Neuronal stem cell (in vitro differentiated cells): ENCODE measurements around the gene PPFIBP1.

Experiments
- DNase-seq: peaks from one replicate; pipeline ENCODE4 v3.0.0-alpha.2; 2013; ENCODE audit warnings: low spot score
- H2AFZ ChIP-seq: one replicate; pipeline ENCODE4 v1.6.1; 2013; ENCODE audit warnings: mild to moderate bottlenecking, low read length, inconsistent platforms
- H2AK5ac ChIP-seq: 2 replicates; pipeline ENCODE4 v1.6.1; 2013; ENCODE audit warnings: low read depth, mild to moderate bottlenecking, inconsistent platforms, low read length, moderate library complexity, mixed read lengths
- H2BK120ac ChIP-seq: 2 replicates; pipeline ENCODE4 v1.6.1; 2013; ENCODE audit warnings: low read depth, mild to moderate bottlenecking, inconsistent platforms, low read length, moderate library complexity, mixed read lengths
- H2BK12ac ChIP-seq: one replicate; pipeline ENCODE4 v1.6.1; 2013; ENCODE audit warnings: low read length, inconsistent platforms
- H2BK15ac ChIP-seq: 2 replicates; pipeline ENCODE4 v1.6.1; 2013; ENCODE audit warnings: mild to moderate bottlenecking, low read length, inconsistent platforms, mixed read lengths
- H2BK5ac ChIP-seq: one replicate; pipeline ENCODE4 v1.6.1; 2013; ENCODE audit warnings: inconsistent platforms, mild to moderate bottlenecking, low read length, moderate library complexity
- H3K14ac ChIP-seq: one replicate; pipeline ENCODE4 v1.6.1; 2013; ENCODE audit warnings: low read length, inconsistent platforms
- H3K18ac ChIP-seq: 2 replicates; pipeline ENCODE4 v1.6.1; 2013; ENCODE audit warnings: low read length, inconsistent platforms
- H3K23ac ChIP-seq: 2 replicates; pipeline ENCODE4 v1.6.1; 2013; ENCODE audit warnings: low read depth, mild to moderate bottlenecking, mixed read lengths, low read length, inconsistent platforms; ENCODE audit not compliant: poor library complexity
- H3K27ac ChIP-seq: replicated peaks from 3 replicates; pipeline ENCODE4 v1.5.1; 2013; ENCODE audit warnings: low read length, inconsistent platforms
- H3K27me3 ChIP-seq, 3 experiments: 2 replicates each; pipeline ENCODE4 v1.6.1; 2013; ENCODE audit warnings: low read length in 3 of 3, mild to moderate bottlenecking in 2 of 3, inconsistent platforms in 1 of 3, low read depth in 1 of 3, mixed read lengths in 1 of 3, moderate library complexity in 1 of 3; ENCODE audit not compliant: control insufficient read depth in 3 of 3, insufficient read depth in 3 of 3
- H3K36me3 ChIP-seq, 2 donors: replicated peaks in 1 of 2; 2 replicates each; pipeline ENCODE4 v1.6.1; 2013; ENCODE audit warnings: low read length in 2 of 2; ENCODE audit not compliant: control insufficient read depth in 2 of 2, insufficient read depth in 2 of 2
- H3K4ac ChIP-seq: 2 replicates; pipeline ENCODE4 v1.6.1; 2013; ENCODE audit warnings: inconsistent platforms, mild to moderate bottlenecking, low read length, moderate library complexity
- H3K4me1 ChIP-seq, 2 donors: 1 replicate in 1 of 2; 2 replicates in 1 of 2; pipeline ENCODE4 v1.6.1; 2013; ENCODE audit warnings: low read length in 2 of 2, low read depth in 1 of 2; ENCODE audit not compliant: control insufficient read depth in 2 of 2, insufficient read depth in 1 of 2
- H3K4me2 ChIP-seq: one replicate; pipeline ENCODE4 v1.6.1; 2013; ENCODE audit warnings: mild to moderate bottlenecking, low read length, inconsistent platforms; ENCODE audit not compliant: insufficient read depth, poor library complexity, severe bottlenecking
- H3K4me3 ChIP-seq, 2 donors: 2 replicates each; pipeline ENCODE4 v1.5.1; 2013; ENCODE audit warnings: low read length in 2 of 2, mild to moderate bottlenecking in 2 of 2, inconsistent platforms in 1 of 2, moderate library complexity in 1 of 2
- H3K79me1 ChIP-seq: one replicate; pipeline ENCODE4 v1.6.1; 2013; ENCODE audit warnings: low read depth, mild to moderate bottlenecking, inconsistent platforms, low read length, moderate library complexity
- H3K9ac ChIP-seq: one replicate; pipeline ENCODE4 v1.6.1; 2013; ENCODE audit warnings: mild to moderate bottlenecking, low read depth, low read length, inconsistent platforms; ENCODE audit not compliant: poor library complexity
- H3K9me3 ChIP-seq, 2 donors: replicated peaks in 1 of 2; 2 replicates each; pipeline versions ENCODE3 to v1.6.1; 2013; ENCODE audit warnings: low read length in 2 of 2, mild to moderate bottlenecking in 2 of 2, inconsistent platforms in 1 of 2, low read depth in 1 of 2, mixed read lengths in 1 of 2, moderate library complexity in 1 of 2; ENCODE audit not compliant: control insufficient read depth in 2 of 2, insufficient read depth in 1 of 2
- H4K8ac ChIP-seq: one replicate; pipeline ENCODE4 v1.6.1; 2013; ENCODE audit warnings: low read depth, mild to moderate bottlenecking, inconsistent platforms, low read length, moderate library complexity
- H4K91ac ChIP-seq: one replicate; pipeline ENCODE4 v1.6.1; 2013; ENCODE audit warnings: low read length, low read depth, mild to moderate bottlenecking, inconsistent platforms; ENCODE audit not compliant: poor library complexity
- WGBS, 2 donors: extraction: QIAGEN DNeasy Blood & Tissue Kit; methylation state at CpG; one replicate each; pipeline ENCODE4 v1.1.7; 2013; ENCODE audit warnings: missing lambda C conversion rate in 2 of 2, mixed read lengths in 1 of 2; ENCODE audit not compliant: insufficient read length in 2 of 2, insufficient replicate concordance in 1 of 2; ENCODE audit errors: extremely low coverage in 2 of 2; 5-methylcytosine and 5-hydroxymethylcytosine counted together

Gene PPFIBP1

DNA sequence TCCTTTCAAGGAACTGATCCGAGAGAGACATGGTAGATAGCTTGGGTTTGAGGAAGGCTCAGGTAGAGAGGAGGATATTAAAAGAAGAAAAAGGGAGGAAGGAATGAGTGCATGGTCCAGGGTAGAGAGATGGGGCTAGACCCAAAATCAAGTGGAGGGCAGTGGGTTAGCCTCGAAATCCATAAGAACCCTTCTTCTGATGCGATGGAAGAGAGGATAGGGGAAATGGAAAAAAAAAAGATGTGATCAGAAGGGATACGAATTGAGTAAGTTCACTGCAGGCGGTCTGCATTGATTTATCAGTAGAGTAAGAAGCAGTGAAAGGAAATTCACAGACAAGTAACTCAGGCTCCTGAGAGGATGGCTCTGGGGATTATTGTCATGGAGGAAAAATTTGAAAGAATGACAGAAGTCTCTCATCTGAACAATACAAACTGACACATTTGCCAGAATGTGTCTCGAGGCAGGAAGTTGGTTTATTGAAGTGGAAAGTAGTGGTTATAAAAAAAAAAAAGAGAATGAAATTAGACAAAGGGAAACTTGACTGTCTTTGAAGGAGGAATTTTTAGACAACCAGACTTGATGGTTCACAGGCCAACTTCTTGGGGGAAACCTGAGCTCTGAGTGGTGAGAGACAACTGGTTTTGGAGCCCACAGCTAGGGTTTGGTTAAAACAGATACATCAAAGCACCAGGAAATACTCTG lies 10.2 kb downstream of the PPFIBP1 start:
- Histone ChIP-seq H2BK12ac (no peak overlapping the region), H3K18ac (no peak overlapping the region), H3K4me2 (no peak overlapping the region), H3K4me1 (peaks cover 5 to 11% of the 10 kb centered on the region in 2 donors), H3K23ac (no peak overlapping the region), H4K8ac (no peak overlapping the region), H3K9ac (no peak overlapping the region), H3K4ac (no peak overlapping the region), H3K9me3 (peaks cover 0 to 17% of the 10 kb centered on the region in 2 donors), H3K4me3 (no peak overlapping the region), H3K14ac (no peak overlapping the region), H3K36me3 (peaks cover 0 to 6% of the 10 kb centered on the region in 2 donors), H3K27me3 (no peaks in the 10 kb centered on the region), H2AK5ac (no peak overlapping the region), H2BK5ac (no peak overlapping the region), H2AFZ (no peak overlapping the region), H4K91ac (no peak overlapping the region), H3K27ac (no peak overlapping the region), H2BK120ac (no peak overlapping the region), H2BK15ac (no peak overlapping the region), H3K79me1 (no peaks in the 10 kb centered on the region)
- WGBS, 2 donors, result no CpG with 5 or more reads among the region's 6 CpGs
- no peak for DNase-seq

DNA sequence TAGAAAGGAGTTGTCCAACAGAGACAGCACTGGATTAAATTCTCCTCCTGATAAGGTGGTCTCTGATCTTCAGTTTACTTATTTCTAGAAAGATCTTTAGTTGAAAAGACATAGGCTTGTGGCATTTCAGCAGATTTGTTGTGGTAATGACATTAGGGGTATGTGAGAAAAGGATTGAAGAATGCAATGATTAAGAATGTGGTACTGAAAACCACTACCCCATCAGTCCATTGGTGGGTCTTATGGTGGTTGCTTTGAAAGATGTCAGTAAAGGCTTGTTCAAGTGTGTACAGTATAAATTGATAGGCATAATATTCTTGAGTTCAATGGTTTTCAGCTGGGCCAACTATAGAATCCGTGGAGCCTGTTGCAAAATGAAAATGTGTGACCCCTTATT lies 10.8 kb downstream of the PPFIBP1 start:
- Histone ChIP-seq H2BK120ac (no peak overlapping the region), H3K14ac (no peak overlapping the region), H3K36me3 (peaks cover 0 to 6% of the 10 kb centered on the region in 2 donors), H3K27me3 (no peaks in the 10 kb centered on the region), H3K9me3 (peaks cover 0 to 17% of the 10 kb centered on the region in 2 donors), H3K18ac (no peak overlapping the region), H4K8ac (no peak overlapping the region), H3K9ac (no peak overlapping the region), H4K91ac (no peak overlapping the region), H3K4me1 (peaks cover 5 to 11% of the 10 kb centered on the region in 2 donors), H2BK12ac (no peak overlapping the region), H2AK5ac (no peak overlapping the region), H3K4ac (no peak overlapping the region), H2BK5ac (no peak overlapping the region), H2AFZ (no peak overlapping the region), H3K4me3 (no peak overlapping the region), H3K27ac (no peak overlapping the region), H3K79me1 (no peaks in the 10 kb centered on the region), H2BK15ac (no peak overlapping the region), H3K23ac (no peak overlapping the region), H3K4me2 (no peak overlapping the region)
- DNase-seq, result no peak
- WGBS, 2 donors, result no CpG with 5 or more reads among the region's 1 CpG

- no peak overlapping the region for H3K27ac ChIP-seq
- no peak overlapping the region for H2AK5ac ChIP-seq
- no peak overlapping the region for H3K4me2 ChIP-seq
- H4K8ac ChIP-seq, result no peak overlapping the region
- no peak overlapping the region for H2BK12ac ChIP-seq
- H2BK5ac ChIP-seq, result no peak overlapping the region
- no peak overlapping the region for H2BK15ac ChIP-seq
- no peak overlapping the region for H4K91ac ChIP-seq
- no peak overlapping the region for H2BK120ac ChIP-seq
- H3K79me1 ChIP-seq, result no peaks in the 10 kb centered on the region
- peaks cover 3 to 9% of the 10 kb centered on the region in 2 donors for H3K4me1 ChIP-seq
- no peaks in the 10 kb centered on the region for H3K27me3 ChIP-seq
- no peak overlapping the region for H3K9ac ChIP-seq
- no CpG with 5 or more reads among the region's 6 CpGs for WGBS, 2 donors
- no peak overlapping the region for H3K14ac ChIP-seq
- H3K23ac ChIP-seq, result no peak overlapping the region
- H3K9me3 ChIP-seq, result peaks cover 0 to 17% of the 10 kb centered on the region in 2 donors
- no peak overlapping the region for H3K4ac ChIP-seq
- H3K36me3 ChIP-seq, result peaks cover 0 to 6% of the 10 kb centered on the region in 2 donors
- no peak overlapping the region for H3K4me3 ChIP-seq
- H2AFZ ChIP-seq, result no peak overlapping the region
- DNase-seq, result no peak
- H3K18ac ChIP-seq, result no peak overlapping the region
Observed at GRCh38 chr12:27535318-27535717, 11.3 kb downstream of the PPFIBP1 start.

- H3K27me3 ChIP-seq, result no peaks in the 10 kb centered on the region
- peaks cover 0 to 6% of the 10 kb centered on the region in 2 donors for H3K36me3 ChIP-seq
- no peak overlapping the region for H2AK5ac ChIP-seq
- H3K23ac ChIP-seq, result no peak overlapping the region
- H3K4ac ChIP-seq, result no peak overlapping the region
- no peak overlapping the region for H2AFZ ChIP-seq
- H2BK15ac ChIP-seq, result no peak overlapping the region
- no peak overlapping the region for H3K18ac ChIP-seq
- no peak overlapping the region for H2BK5ac ChIP-seq
- no peak overlapping the region for H4K8ac ChIP-seq
- no peak overlapping the region for H3K27ac ChIP-seq
- no peak overlapping the region for H3K4me2 ChIP-seq
- no CpG with 5 or more reads among the region's 8 CpGs for WGBS, 2 donors
- H3K4me3 ChIP-seq, result no peak overlapping the region
- H3K14ac ChIP-seq, result no peak overlapping the region
- DNase-seq, result no peak
- H2BK12ac ChIP-seq, result no peak overlapping the region
- H3K9ac ChIP-seq, result no peak overlapping the region
- H4K91ac ChIP-seq, result no peak overlapping the region
- H3K9me3 ChIP-seq, result peaks cover 0 to 17% of the 10 kb centered on the region in 2 donors
- no peak overlapping the region for H2BK120ac ChIP-seq
- peaks cover 3 to 9% of the 10 kb centered on the region in 2 donors for H3K4me1 ChIP-seq
- no peaks in the 10 kb centered on the region for H3K79me1 ChIP-seq
Observed at GRCh38 chr12:27537855-27538675, 14.1 kb downstream of the PPFIBP1 start.
